ENCODE measurements around the gene HMG20A. TPM values are rescaled to one million over a fixed set of nuclear protein-coding genes. Genes with fewer than 3 reads are reported as not detected.

The HMG20A gene
- total and polyA plus RNA-seq, 2 of the 13 experiments (the other 11 are each of a cell fraction or from before 2014, with no cell fraction given) = 28.0 to 35.2 TPM

GRCh38 chr15:77480859-77481633 is 60.4 kb downstream of the HMG20A start:
- H3K4me2 ChIP-seq (ENCODE audit: low read depth, low read length) = no peak overlapping the region
- ChIA-PET CTCF (ENCODE audit: low intra/inter-chr PET ratio, low total read pairs) (no interaction called here), POLR2A (no interaction called here)
- H3K36me3 ChIP-seq (replicated peaks in 1 of 2; ENCODE audit: control insufficient read depth in 1 of 2, insufficient read depth in 2 of 2, low read length in 2 of 2) = peaks cover 24 to 66% of the 10 kb centered on the region in 2 experiments
- H3K79me2 ChIP-seq (ENCODE audit: insufficient read depth, low read length) = no peaks in the 10 kb centered on the region
- DNase-seq (ENCODE audit: low spot score) (no peak), ATAC-seq (no peak), FAIRE-seq (no peak)
- TF ChIP-seq REL (CRISPR knock-in tag; conservative IDR thresholded peaks at IDR 0.05) = no peak
- TF ChIP-seq ZNF850 (CRISPR knock-in tag; conservative IDR thresholded peaks at IDR 0.05) = no peak
- no peak for TF ChIP-seq ZNF567 (CRISPR knock-in tag; IDR thresholded peaks at IDR 0.05; ENCODE audit: borderline replicate concordance)
- no peak for TF ChIP-seq KLF11 (CRISPR knock-in tag; IDR thresholded peaks at IDR 0.05)
- no peak for TF ChIP-seq ZNF777 (CRISPR knock-in tag; IDR thresholded peaks at IDR 0.05)
- TF ChIP-seq TSC22D2 (CRISPR knock-in tag; IDR thresholded peaks at IDR 0.05; ENCODE audit: borderline replicate concordance) = no peak
- no peak for TF ChIP-seq HNRNPH1 (optimal IDR thresholded peaks at IDR 0.05; ENCODE audit: low read depth, low read length)
- H3K9me3 ChIP-seq (ENCODE audit: low read length) = no peaks in the 10 kb centered on the region
- in situ Hi-C loops (cut with HindIII; ENCODE audit: extremely low pct_ligation_motif_present, low pct_unique_long_range_greater_than_20kb) = no loop called here
- BruUV-seq (replicated peaks) = no TSS peak
- H2AFZ ChIP-seq (ENCODE audit: low read length) = no peak overlapping the region
- no peaks in the 10 kb centered on the region for H3K4me1 ChIP-seq (ENCODE audit: insufficient read depth, low read length)
- WGBS (ENCODE audit: low lambda C conversion rate) = 100% methylated on average over 2 of the region's 2 CpGs
- no peak overlapping the region for H3K4me3 ChIP-seq (replicated peaks in 1 of 3; ENCODE audit: insufficient read depth in 1 of 3, low read depth in 2 of 3, low read length in 3 of 3)
- intact Hi-C loops (cut with micrococcal nuclease; ENCODE audit: unreplicated experiment) = no loop called here
- no peaks in the 10 kb centered on the region; the same call in 1 of the 2 replicates for H4K20me1 ChIP-seq (ENCODE audit: insufficient read depth, low read length)
- no peak overlapping the region for H3K9ac ChIP-seq (ENCODE audit: insufficient read depth, low read depth, low read length)
- no peak overlapping the region for H3K27ac ChIP-seq (ENCODE audit: extremely low read length, insufficient read depth, low read length)
- H3K27me3 ChIP-seq (ENCODE audit: control insufficient read depth in 1 of 2, insufficient read depth in 2 of 2, low read length in 2 of 2) = no peaks in the 10 kb centered on the region

GRCh38 chr15:77481670-77482069 is 61.0 kb downstream of the HMG20A start:
- CTCF ChIA-PET (ENCODE audit: low intra/inter-chr PET ratio, low total read pairs) = no interaction called here
- FAIRE-seq = no peak
- 92% methylated on average over 1 of the region's 1 CpG for WGBS (ENCODE audit: low lambda C conversion rate)
- POLR2A ChIA-PET = no interaction called here
- H3K27me3 ChIP-seq (ENCODE audit: control insufficient read depth in 1 of 2, insufficient read depth in 2 of 2, low read length in 2 of 2) = no peaks in the 10 kb centered on the region
- ATAC-seq = no peak
- no peak overlapping the region for H3K4me2 ChIP-seq (ENCODE audit: low read depth, low read length)
- H3K4me3 ChIP-seq (replicated peaks in 1 of 3; ENCODE audit: insufficient read depth in 1 of 3, low read depth in 2 of 3, low read length in 3 of 3) = no peak overlapping the region
- no peak for TF ChIP-seq CAMTA2 (CRISPR knock-in tag; IDR thresholded peaks at IDR 0.05; ENCODE audit: borderline replicate concordance)
- no peak for TF ChIP-seq KDM5A (IDR thresholded peaks at IDR 0.05; ENCODE audit: borderline replicate concordance, low read length)
- no peak for TF ChIP-seq NCOA5 (CRISPR knock-in tag; IDR thresholded peaks at IDR 0.05)
- TF ChIP-seq FOSL2 (CRISPR knock-in tag; IDR thresholded peaks at IDR 0.05) = no peak
- no peak for TF ChIP-seq HOXA9 (CRISPR knock-in tag; IDR thresholded peaks at IDR 0.05; ENCODE audit: borderline replicate concordance)
- no peak for TF ChIP-seq ZNF83 (CRISPR knock-in tag; IDR thresholded peaks at IDR 0.05; ENCODE audit: borderline replicate concordance)
- no peak for TF ChIP-seq ZNF17 (CRISPR knock-in tag; IDR thresholded peaks at IDR 0.05)
- TF ChIP-seq ZFP36L2 (CRISPR knock-in tag; IDR thresholded peaks at IDR 0.05) = no peak
- TF ChIP-seq MAX (IDR thresholded peaks at IDR 0.05) = no peak
- H3K9ac ChIP-seq (ENCODE audit: insufficient read depth, low read depth, low read length) = no peak overlapping the region
- BruUV-seq (replicated peaks) = no TSS peak
- H3K36me3 ChIP-seq (replicated peaks in 1 of 2; ENCODE audit: control insufficient read depth in 1 of 2, insufficient read depth in 2 of 2, low read length in 2 of 2) = peaks cover 24 to 66% of the 10 kb centered on the region in 2 experiments
- in situ Hi-C loops (cut with HindIII; ENCODE audit: extremely low pct_ligation_motif_present, low pct_unique_long_range_greater_than_20kb) = no loop called here
- H3K9me3 ChIP-seq (ENCODE audit: low read length) = no peaks in the 10 kb centered on the region
- intact Hi-C loops (cut with micrococcal nuclease; ENCODE audit: unreplicated experiment) = no loop called here
- no peak for DNase-seq (ENCODE audit: low spot score)
- H2AFZ ChIP-seq (ENCODE audit: low read length) = no peak overlapping the region
- H4K20me1 ChIP-seq (ENCODE audit: insufficient read depth, low read length) = no peaks in the 10 kb centered on the region; the same call in 1 of the 2 replicates
- no peak overlapping the region for H3K27ac ChIP-seq (ENCODE audit: extremely low read length, insufficient read depth, low read length)
- no peaks in the 10 kb centered on the region for H3K79me2 ChIP-seq (ENCODE audit: insufficient read depth, low read length)
- no peaks in the 10 kb centered on the region for H3K4me1 ChIP-seq (ENCODE audit: insufficient read depth, low read length)

Data from HepG2 (cell line).